Stimulated activated CD8-positive, alpha-beta memory T cell treated with anti-CD3 and anti-CD28 coated beads, Interleukin-12 subunit alpha, Interleukin-12 subunit beta, amount 100 ng/mL, for 1 hour (primary cell): ENCODE results near the gene WWOX.

ENCODE experiments used
- DNase-seq: peaks from one replicate; pipeline ENCODE4 v3.0.0-alpha.2; 2020; ENCODE audit warnings: low read depth

WWOX gene

GRCh38 chr16:79104567-79104966 lies 1005.1 kb downstream of the WWOX start:
- no peak for DNase-seq

- DNase-seq, result no peak
Observed at GRCh38 chr16:79107301-79107700, 1007.8 kb downstream of the WWOX start.

- DNase-seq, result no peak
Observed at GRCh38 chr16:79109771-79110170, 1010.3 kb downstream of the WWOX start.

GRCh38 chr16:79110242-79110641 lies 1010.8 kb downstream of the WWOX start:
- DNase-seq, result no peak

- no peak for DNase-seq
Observed at GRCh38 chr16:79110953-79111352, 1011.5 kb downstream of the WWOX start.

- no peak for DNase-seq
Observed at GRCh38 chr16:79112462-79112861, 1013.0 kb downstream of the WWOX start.

- no peak for DNase-seq
Observed at GRCh38 chr16:79113826-79114225, 1014.4 kb downstream of the WWOX start.

GRCh38 chr16:79114759-79115158 lies 1015.3 kb downstream of the WWOX start:
- no peak for DNase-seq

- no peak for DNase-seq
Observed at GRCh38 chr16:79121906-79122305, 1022.5 kb downstream of the WWOX start.

- DNase-seq, result no peak
Observed at GRCh38 chr16:79122343-79122742, 1022.9 kb downstream of the WWOX start.

GRCh38 chr16:79124016-79124756 lies 1024.7 kb downstream of the WWOX start:
- no peak for DNase-seq

- DNase-seq, result no peak
Observed at GRCh38 chr16:79127766-79128165, 1028.3 kb downstream of the WWOX start.

GRCh38 chr16:79128706-79129105 lies 1029.3 kb downstream of the WWOX start:
- DNase-seq, result no peak

- DNase-seq, result no peak
Observed at GRCh38 chr16:79130616-79131015, 1031.2 kb downstream of the WWOX start.

- DNase-seq, result no peak
Observed at GRCh38 chr16:79131321-79132075, 1032.0 kb downstream of the WWOX start.

- no peak for DNase-seq
Observed at GRCh38 chr16:79132701-79133100, 1033.2 kb downstream of the WWOX start.

GRCh38 chr16:79134300-79134699 lies 1034.8 kb downstream of the WWOX start:
- DNase-seq, result no peak

GRCh38 chr16:79136955-79137354 lies 1037.5 kb downstream of the WWOX start:
- DNase-seq, result no peak

- no peak for DNase-seq
Observed at GRCh38 chr16:79137426-79137939, 1038.0 kb downstream of the WWOX start.

- no peak for DNase-seq
Observed at GRCh38 chr16:79139799-79140198, 1040.3 kb downstream of the WWOX start.

- no peak for DNase-seq
Observed at GRCh38 chr16:79143026-79143425, 1043.6 kb downstream of the WWOX start.

GRCh38 chr16:79150151-79150550 lies 1050.7 kb downstream of the WWOX start:
- no peak for DNase-seq

GRCh38 chr16:79150632-79151310 lies 1051.3 kb downstream of the WWOX start:
- no peak for DNase-seq
